ENCODE measurements around the gene RGS3. TPM values are rescaled to one million over a fixed set of nuclear protein-coding genes. Genes with fewer than 3 reads are reported as not detected.
A peak's percentile ranks its signal among the peaks of the same experiment; 100 is the strongest.
"Not testable (repeated sequence)": the region's sequence is repeated elsewhere in the genome, so short reads cannot be mapped to it uniquely, and the experiment has no call there.

RGS3 gene
- total RNA-seq, 1 donor from 2014 or later = 122 TPM

GRCh38 chr9:113488071-113488470 is 24.5 kb downstream of the RGS3 start:
- H3K36me3 Mint-ChIP-seq (ENCODE audit: low read depth) = no peaks in the 10 kb centered on the region
- H3K27ac Mint-ChIP-seq = no peak overlapping the region
- H3K4me1 Mint-ChIP-seq = peaks cover under 1% of the 10 kb centered on the region
- H3K9me3 Mint-ChIP-seq = no peaks in the 10 kb centered on the region
- no peak for DNase-seq
- H3K27me3 Mint-ChIP-seq = peaks cover 6% of the 10 kb centered on the region
- H3K4me3 Mint-ChIP-seq = no peak overlapping the region
- intact Hi-C loops (cut with micrococcal nuclease) = no loop called here

- no peak for DNase-seq
- Mint-ChIP-seq H3K4me3 (no peak overlapping the region), H3K4me1 (peaks cover 2% of the 10 kb centered on the region), H3K27ac (no peak overlapping the region), H3K36me3 (ENCODE audit: low read depth) (no peaks in the 10 kb centered on the region), H3K9me3 (no peaks in the 10 kb centered on the region), H3K27me3 (peaks cover 7% of the 10 kb centered on the region)
- intact Hi-C loops (cut with micrococcal nuclease) = no loop called here
Observed at GRCh38 chr9:113488490-113488889, 25.0 kb downstream of the RGS3 start.

GRCh38 chr9:113491147-113491546 is 27.6 kb downstream of the RGS3 start:
- not testable (repeated sequence) for H3K27me3 Mint-ChIP-seq, H3K27ac Mint-ChIP-seq

GRCh38 chr9:113492343-113493202 is 29.0 kb downstream of the RGS3 start:
- Mint-ChIP-seq H3K4me3 (no peak overlapping the region), H3K9me3 (no peaks in the 10 kb centered on the region), H3K27ac (peak overlapping the region; percentile 11), H3K4me1 (peaks cover 2% of the 10 kb centered on the region), H3K36me3 (ENCODE audit: low read depth) (no peaks in the 10 kb centered on the region), H3K27me3 (peaks cover 4% of the 10 kb centered on the region)
- no peak for DNase-seq
- intact Hi-C loops (cut with micrococcal nuclease) = no loop called here

More at GRCh38 chr9:113491147-113491546, 27.6 kb downstream of the RGS3 start:
- intact Hi-C loops (cut with micrococcal nuclease); H3K4me3 Mint-ChIP-seq; H3K9me3 Mint-ChIP-seq; DNase-seq; H3K36me3 Mint-ChIP-seq (ENCODE audit: low read depth); H3K4me1 Mint-ChIP-seq: not testable (repeated sequence)

GRCh38 chr9:113493203-113493520 is 29.6 kb downstream of the RGS3 start:
- no peak overlapping the region for H3K4me3 Mint-ChIP-seq
- peaks cover 4% of the 10 kb centered on the region for H3K27me3 Mint-ChIP-seq
- no peaks in the 10 kb centered on the region for H3K36me3 Mint-ChIP-seq (ENCODE audit: low read depth)
- peak overlapping the region; percentile 11 for H3K27ac Mint-ChIP-seq
- intact Hi-C loops (cut with micrococcal nuclease) = no loop called here
- no peak for DNase-seq
- H3K4me1 Mint-ChIP-seq = peaks cover 2% of the 10 kb centered on the region
- no peaks in the 10 kb centered on the region for H3K9me3 Mint-ChIP-seq

GRCh38 chr9:113495526-113495925 is 32.0 kb downstream of the RGS3 start:
- no peak overlapping the region for H3K27ac Mint-ChIP-seq
- intact Hi-C loops (cut with micrococcal nuclease) = no loop called here
- no peaks in the 10 kb centered on the region for H3K9me3 Mint-ChIP-seq
- peaks cover 8% of the 10 kb centered on the region for H3K4me1 Mint-ChIP-seq
- no peak overlapping the region for H3K4me3 Mint-ChIP-seq
- H3K36me3 Mint-ChIP-seq (ENCODE audit: low read depth) = no peaks in the 10 kb centered on the region
- DNase-seq = no peak
- peaks cover 2% of the 10 kb centered on the region for H3K27me3 Mint-ChIP-seq

- Mint-ChIP-seq H3K4me1 (peaks cover 8% of the 10 kb centered on the region), H3K27ac (no peak overlapping the region), H3K27me3 (peaks cover 2% of the 10 kb centered on the region), H3K36me3 (ENCODE audit: low read depth) (no peaks in the 10 kb centered on the region), H3K9me3 (no peaks in the 10 kb centered on the region), H3K4me3 (no peak overlapping the region)
- intact Hi-C loops (cut with micrococcal nuclease) = no loop called here
- DNase-seq = no peak
Observed at GRCh38 chr9:113497051-113497450, 33.5 kb downstream of the RGS3 start.

- Mint-ChIP-seq H3K9me3 (no peaks in the 10 kb centered on the region), H3K36me3 (ENCODE audit: low read depth) (no peaks in the 10 kb centered on the region), H3K27me3 (no peaks in the 10 kb centered on the region), H3K27ac (no peak overlapping the region), H3K4me1 (peaks cover 12% of the 10 kb centered on the region), H3K4me3 (no peak overlapping the region)
- DNase-seq = no peak
- intact Hi-C loops (cut with micrococcal nuclease) = no loop called here
Observed at GRCh38 chr9:113499153-113499875, 35.8 kb downstream of the RGS3 start.

GRCh38 chr9:113499876-113500497 is 36.5 kb downstream of the RGS3 start:
- no peak overlapping the region for H3K4me3 Mint-ChIP-seq
- intact Hi-C loops (cut with micrococcal nuclease) = no loop called here
- peak overlapping the region; percentile 51 for H3K27ac Mint-ChIP-seq
- peaks cover 12% of the 10 kb centered on the region for H3K4me1 Mint-ChIP-seq
- H3K9me3 Mint-ChIP-seq = no peaks in the 10 kb centered on the region
- H3K27me3 Mint-ChIP-seq = no peaks in the 10 kb centered on the region
- H3K36me3 Mint-ChIP-seq (ENCODE audit: low read depth) = no peaks in the 10 kb centered on the region
- no peak for DNase-seq

GRCh38 chr9:113501129-113501686 is 37.7 kb downstream of the RGS3 start:
- DNase-seq = no peak
- Mint-ChIP-seq H3K27me3 (no peaks in the 10 kb centered on the region), H3K4me1 (peaks cover 12% of the 10 kb centered on the region), H3K4me3 (no peak overlapping the region), H3K27ac (no peak overlapping the region), H3K36me3 (ENCODE audit: low read depth) (no peaks in the 10 kb centered on the region), H3K9me3 (no peaks in the 10 kb centered on the region)
- intact Hi-C loops (cut with micrococcal nuclease) = no loop called here

GRCh38 chr9:113501852-113502251 is 38.3 kb downstream of the RGS3 start:
- H3K4me1 Mint-ChIP-seq = peaks cover 12% of the 10 kb centered on the region

GRCh38 chr9:113502427-113503034 is 39.0 kb downstream of the RGS3 start:
- no peak for DNase-seq
- no peaks in the 10 kb centered on the region for H3K36me3 Mint-ChIP-seq (ENCODE audit: low read depth)
- no peaks in the 10 kb centered on the region for H3K27me3 Mint-ChIP-seq
- no peaks in the 10 kb centered on the region for H3K9me3 Mint-ChIP-seq
- intact Hi-C loops (cut with micrococcal nuclease) = no loop called here
- peaks cover 14% of the 10 kb centered on the region for H3K4me1 Mint-ChIP-seq
- no peak overlapping the region for H3K27ac Mint-ChIP-seq
- H3K4me3 Mint-ChIP-seq = no peak overlapping the region

More at GRCh38 chr9:113501852-113502251, 38.3 kb downstream of the RGS3 start:
- DNase-seq = no peak
- intact Hi-C loops (cut with micrococcal nuclease) = no loop called here
- H3K27me3 Mint-ChIP-seq = no peaks in the 10 kb centered on the region
- no peak overlapping the region for H3K4me3 Mint-ChIP-seq
- no peaks in the 10 kb centered on the region for H3K9me3 Mint-ChIP-seq
- no peaks in the 10 kb centered on the region for H3K36me3 Mint-ChIP-seq (ENCODE audit: low read depth)
- H3K27ac Mint-ChIP-seq = no peak overlapping the region

- H3K27ac Mint-ChIP-seq = no peak overlapping the region
- no peaks in the 10 kb centered on the region for H3K36me3 Mint-ChIP-seq (ENCODE audit: low read depth)
- H3K9me3 Mint-ChIP-seq = no peaks in the 10 kb centered on the region
- DNase-seq = no peak
- no peaks in the 10 kb centered on the region for H3K27me3 Mint-ChIP-seq
- no peak overlapping the region for H3K4me3 Mint-ChIP-seq
- H3K4me1 Mint-ChIP-seq = peaks cover 16% of the 10 kb centered on the region
- intact Hi-C loops (cut with micrococcal nuclease) = no loop called here
Observed at GRCh38 chr9:113503131-113503541, 39.6 kb downstream of the RGS3 start.
